GM21576 (cell line): Measurements from ENCODE around the gene TREH.
"Not testable (repeated sequence)": the region's sequence is repeated elsewhere in the genome, so short reads cannot be mapped to it uniquely, and the experiment has no call there.

Experiments
- ATAC-seq: cut with Tn5 transposase; IDR thresholded peaks from one replicate; pipeline ENCODE4 v1.9.1; 2021; ENCODE audit warnings: mild to moderate bottlenecking, moderate library complexity; ENCODE audit not compliant: unreplicated experiment

Gene TREH

DNA sequence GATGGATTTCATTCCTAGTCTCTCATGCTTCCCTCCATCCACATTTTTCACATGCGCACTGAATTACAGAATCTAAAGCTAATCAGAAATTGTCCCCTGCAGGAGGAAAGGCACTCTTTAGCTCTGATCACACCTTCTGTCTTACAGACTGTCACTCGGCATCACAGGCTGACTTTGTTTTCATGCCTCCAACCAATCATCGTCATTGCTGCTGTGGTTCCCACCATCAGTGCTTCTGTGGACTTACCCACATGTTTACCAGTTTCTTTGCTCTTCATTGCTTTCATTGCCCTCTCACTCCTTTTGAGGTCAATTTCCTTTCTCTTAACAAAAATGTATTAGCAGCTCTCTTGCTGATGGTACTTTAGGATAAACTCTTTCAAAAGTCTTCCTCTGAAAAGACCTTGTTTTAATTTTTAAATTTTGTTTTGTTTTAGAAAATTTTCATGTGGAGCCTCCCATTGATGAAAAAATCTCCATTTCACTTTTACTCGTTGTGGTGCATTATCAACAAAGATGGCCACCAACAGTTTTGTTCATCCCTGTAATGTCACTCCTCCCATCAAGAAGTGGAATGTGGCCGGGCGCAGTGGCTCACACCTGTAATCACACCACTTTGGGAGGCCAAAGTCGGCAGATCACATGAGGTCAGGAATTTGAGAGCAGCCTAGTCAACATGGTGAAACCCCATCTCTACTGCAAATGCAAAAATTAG, 20.2 kb upstream of the TREH start:
- no peak for ATAC-seq

DNA sequence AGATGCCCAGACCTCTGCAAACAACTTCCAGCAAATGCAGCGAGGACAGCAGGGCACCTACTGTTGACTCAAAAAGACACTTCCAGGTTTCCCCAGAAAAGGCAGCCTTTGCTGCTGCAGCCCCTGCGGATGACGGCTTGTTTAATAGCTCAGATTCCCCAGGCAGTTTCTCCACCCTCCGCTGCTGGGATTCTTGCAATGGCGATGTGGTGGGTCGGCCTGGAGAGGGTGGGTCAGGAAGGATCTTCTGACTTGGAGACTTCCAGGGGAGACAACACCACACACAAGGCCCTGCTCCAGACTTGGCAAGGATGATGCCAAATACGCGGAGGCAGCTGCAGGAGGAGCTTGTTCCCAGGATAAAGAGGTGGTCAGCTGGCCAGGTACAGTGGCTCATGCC, 17.9 kb upstream of the TREH start:
- ATAC-seq, result no peak

DNA sequence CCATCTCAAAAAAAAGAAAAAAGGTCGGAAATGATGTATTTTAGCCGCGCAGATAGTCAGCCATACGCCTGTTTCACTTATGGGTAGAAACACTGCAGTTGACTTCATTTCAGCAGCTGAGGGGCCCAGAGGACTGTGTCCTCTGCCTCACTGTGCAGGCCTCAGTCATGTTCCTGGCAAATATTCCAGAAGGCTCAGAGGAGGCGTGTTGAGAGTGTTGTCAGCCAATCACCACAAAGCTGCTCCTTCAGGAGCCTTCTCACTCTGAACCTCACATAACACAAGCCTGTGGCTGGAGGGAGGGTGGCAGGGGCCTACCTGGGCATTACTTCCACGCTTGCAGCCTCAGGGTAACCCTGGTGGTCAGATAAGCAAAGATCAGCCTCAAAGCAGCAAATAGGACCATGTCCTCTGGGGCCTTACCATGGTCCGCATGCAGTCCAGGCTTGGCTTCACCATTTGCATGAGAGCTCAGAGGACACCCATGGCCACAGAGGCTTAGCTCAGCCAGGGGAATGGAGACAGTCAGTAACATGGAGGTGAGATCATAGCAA, 17.3 kb upstream of the TREH start:
- no peak for ATAC-seq

DNA sequence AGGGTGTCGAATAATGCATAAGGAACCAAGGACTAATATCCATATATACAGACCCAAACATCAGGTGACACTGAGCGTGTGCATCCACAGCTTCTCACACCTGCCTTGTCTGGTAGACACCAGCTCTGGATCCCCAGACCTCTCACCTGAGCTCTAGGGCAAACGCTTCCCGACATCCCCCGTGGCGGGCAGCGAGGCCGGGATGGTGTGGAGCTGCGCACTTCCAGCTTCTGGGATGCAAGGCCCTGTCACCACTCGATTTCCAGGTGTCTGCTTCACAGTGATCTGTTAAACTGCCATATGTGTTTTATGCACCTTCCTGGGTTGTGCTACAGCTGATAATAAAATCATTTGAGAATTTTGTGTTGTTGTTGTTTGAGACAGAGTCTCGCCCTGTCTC, 15.3 kb upstream of the TREH start:
- no peak for ATAC-seq

DNA sequence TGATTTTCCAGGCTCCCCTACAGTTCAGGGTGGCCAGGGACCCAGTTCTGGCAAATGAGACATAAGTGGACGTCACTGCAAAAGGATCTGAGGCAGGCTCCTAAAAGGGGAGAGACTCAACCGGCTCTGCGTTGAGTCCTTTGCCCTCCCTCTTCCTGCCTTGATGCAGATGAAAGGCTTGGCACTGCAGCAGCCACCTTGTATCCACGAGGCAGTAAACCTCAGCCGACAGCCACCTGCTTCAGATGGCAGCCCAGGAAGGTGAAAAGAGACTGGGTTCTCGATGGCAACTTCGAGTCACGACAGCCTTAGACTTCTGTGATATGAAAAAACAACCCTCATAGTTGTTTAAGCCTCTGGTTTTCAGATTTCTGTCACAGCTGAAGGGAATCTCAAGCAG, 14.7 kb upstream of the TREH start:
- ATAC-seq, result no peak

DNA sequence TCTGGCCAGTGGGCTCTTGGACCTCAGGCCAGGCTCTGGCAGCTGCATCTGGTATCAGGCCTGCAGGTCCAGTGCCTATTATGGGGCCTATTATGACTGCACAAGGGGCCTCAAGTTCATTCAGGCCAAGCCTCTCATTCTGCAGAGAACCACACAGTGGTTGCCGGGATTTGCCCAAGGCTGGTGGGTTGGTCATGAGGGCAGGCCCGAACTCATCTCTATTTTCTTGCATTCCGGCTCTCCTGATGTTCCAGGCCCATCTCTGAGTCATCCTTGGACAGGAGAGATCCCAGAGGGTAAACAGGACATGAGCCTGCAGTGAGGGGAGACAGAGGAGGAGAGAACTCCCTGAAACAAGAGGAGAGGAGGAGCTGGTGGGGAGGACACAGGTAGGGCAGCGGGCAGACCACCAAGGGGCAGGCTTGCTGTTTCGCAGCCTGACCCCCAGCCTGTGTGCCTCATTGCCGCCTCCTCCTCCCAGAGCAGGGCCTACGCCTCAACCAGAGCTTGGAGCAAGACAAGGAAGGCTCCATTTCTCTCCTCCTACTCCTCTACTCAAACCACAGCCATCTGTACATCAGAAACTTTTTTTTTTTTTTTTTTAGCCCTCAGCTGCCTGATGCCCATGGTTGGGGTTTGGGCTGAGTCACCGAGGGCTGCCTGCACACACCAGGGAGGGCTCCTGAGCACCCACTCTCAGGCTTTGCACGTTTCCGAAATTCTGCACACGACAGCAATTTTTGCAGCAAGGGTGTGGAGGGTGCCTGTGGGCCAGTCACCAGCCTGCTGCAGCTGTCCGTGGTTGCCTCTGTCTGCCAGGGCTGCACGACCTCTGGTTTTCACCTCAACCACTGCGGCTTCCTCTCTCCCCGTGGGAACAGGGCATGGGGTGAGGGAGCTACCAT, 12.7 kb upstream of the TREH start:
- ATAC-seq, result peak; percentile 24

DNA sequence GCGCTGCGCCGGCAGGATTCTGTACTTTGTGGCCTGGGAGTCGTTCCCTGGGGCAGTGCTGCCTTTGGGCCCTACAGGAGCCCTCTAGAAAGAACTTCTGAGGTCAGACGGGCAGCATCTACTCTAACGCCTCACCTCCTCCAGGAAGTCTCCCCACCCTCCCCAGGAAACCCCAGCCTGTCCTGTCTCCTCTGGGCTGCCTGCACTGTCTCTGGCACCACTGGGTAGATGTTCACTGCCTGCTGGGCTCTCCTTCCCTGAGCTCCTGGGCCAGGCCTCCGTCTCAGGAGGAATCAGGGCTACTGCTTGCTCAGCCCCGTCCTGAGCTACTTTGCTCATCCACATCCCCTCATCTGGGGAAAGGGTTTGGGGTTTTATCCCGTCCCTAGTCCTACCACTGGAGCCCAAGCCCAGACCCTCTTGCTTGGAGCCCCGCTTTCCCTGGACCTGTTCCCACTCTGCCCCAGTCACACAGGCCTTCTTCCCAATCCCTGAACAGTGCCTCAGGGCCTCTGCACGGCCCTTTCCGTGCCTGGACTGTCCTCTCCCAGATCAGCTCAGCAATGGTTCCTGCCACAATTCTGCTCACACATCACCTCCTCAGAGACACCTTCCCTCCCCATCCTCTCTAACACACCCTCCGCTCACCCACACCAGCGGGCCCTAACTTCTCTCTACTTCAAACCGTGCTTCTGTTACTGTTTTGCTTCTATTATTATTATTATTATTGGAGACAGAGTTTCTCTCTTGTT, 11.3 kb upstream of the TREH start:
- no peak for ATAC-seq

DNA sequence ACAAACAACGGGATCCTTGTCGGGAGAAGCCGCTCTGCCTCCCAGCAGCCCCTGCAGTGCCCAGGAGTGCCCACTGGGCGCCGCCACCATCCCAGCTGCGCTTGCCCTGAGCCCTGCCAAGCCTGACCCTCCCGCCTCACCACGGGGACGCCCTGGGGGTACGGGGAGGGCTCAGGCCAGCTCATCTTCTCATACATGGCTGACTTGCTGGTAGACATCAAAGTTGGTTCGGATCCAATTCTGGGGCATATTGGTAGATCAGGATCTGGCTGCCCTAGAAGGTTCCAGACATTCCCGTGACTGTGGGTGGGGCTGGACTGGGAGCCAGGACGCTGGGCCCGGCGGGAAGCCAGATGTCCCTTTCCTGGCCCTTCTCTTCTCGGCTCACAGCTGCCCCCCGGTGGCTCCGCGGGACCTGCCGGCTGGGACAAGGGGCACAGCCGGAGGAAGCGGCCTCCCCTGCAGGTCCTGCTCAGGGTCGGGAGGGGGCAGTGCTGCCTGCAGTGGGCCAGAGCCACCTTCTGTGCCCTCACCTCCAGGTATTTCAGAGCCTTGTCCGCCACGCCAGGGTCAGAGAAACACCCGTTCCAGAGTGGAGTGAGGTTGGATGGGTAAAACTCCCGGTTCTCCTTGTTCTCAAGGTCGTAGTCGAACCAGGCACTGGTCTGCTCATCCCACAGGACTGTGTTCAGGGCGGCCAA, 10.6 kb upstream of the TREH start:
- peak; percentile 74 for ATAC-seq

DNA sequence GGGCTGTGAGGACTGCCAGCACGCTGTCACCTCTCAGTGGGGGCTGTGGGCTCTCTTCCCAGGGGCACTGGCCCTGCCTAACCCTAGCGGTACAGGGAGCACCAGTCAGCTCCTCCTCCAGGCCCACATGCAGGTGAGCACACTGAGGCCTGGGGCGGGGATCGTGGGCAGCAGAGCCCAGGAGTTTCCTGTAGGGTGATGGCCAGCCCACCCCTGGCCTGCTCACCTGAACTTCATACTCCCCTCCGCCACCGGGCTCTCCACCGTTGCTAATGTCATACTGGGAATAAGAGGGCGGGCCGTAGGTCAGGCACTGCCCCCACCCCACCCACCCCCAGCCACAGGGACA, 10.0 kb upstream of the TREH start:
- ATAC-seq, result no peak

DNA sequence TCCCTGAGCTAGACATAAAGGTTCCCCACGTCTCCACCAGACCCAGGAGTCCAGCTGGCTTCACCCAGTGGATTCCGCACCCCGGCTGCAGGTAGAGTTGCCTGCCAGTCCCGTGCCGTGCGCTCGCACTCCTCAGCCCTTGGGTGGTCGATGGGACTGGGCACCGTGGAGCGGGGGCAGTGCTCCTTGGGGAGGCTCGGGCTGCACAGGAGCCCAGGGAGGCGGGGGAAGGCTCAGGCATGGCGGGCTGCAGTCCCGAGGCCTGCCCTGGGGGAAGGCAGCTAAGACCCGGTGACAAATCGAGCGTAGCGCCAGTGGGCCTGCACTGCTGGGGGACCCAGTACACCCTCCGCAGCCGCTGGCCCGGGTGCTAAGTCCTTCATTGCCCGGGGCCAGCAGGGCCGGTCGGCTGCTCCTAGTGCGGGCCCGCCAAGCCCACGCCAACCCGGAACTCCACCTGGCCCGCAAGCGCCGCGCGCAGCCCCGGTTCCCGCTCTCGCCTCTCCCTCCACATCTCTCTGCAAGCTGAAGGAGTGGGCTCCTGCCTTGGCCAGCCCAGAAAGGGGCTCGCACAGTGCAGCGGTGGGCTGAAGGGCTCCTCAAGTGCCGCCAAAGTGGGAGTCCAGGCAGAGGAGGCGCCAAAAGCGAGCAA, 9.5 kb upstream of the TREH start:
- no peak for ATAC-seq

DNA sequence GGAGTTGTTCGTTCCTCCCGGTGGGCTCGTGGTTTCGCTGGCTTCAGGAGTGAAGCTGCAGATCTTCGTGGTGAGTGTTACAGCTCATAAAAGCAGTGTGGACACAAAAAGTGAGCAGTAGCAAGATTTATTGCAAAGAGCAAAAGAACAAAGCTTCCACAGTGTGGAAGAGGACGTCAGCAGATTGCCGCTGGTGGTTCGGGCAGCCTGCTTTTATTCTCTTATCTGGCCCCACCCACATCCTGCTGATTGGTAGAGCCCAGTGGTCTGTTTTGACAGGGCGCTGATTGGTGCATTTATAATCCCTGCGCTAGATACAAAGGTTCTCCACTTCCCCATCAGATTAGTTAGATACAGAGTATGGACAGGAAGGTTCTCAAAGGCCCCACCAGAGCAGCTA, 8.9 kb upstream of the TREH start:
- ATAC-seq, result not testable (repeated sequence)

DNA sequence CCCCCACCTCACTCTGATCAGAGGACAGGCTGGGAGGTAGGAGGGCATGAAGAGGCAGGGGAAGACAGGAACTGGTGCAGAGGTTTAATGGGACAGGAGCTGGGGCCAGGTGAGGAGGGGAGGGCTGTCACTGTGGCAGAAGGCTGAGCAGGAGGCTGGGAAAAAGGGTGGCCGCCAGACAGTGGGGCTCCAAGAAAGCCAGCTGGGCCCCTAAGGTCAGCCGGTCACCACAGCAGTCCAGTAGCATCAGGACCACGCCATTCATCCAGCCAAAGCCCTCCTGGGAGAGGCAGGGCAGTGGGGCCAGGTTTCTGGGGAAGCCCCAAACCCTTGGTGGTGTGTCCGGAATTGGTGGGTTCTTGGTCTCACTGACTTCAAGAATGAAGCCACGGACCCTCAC, 8.5 kb upstream of the TREH start:
- no peak for ATAC-seq

DNA sequence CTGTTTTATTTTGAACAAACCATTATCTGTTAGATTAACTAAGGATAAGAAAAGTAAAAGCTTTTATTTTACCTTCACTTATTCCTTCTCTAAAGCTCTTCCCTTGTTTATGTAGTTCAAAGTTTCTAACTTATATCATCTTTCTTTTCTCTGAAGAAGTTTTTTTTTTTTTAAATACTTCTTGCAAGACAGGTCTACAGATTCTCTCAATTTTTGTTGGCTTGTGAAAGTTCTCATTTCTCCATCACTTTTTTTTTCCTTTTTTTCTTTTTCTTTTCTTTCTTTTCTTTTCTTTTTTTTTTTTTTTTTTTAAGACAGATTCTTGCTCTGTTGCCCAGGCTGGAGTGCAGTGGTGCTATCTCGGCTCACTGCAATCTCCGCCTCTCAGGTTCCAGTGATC, 4.7 kb upstream of the TREH start:
- no peak for ATAC-seq

DNA sequence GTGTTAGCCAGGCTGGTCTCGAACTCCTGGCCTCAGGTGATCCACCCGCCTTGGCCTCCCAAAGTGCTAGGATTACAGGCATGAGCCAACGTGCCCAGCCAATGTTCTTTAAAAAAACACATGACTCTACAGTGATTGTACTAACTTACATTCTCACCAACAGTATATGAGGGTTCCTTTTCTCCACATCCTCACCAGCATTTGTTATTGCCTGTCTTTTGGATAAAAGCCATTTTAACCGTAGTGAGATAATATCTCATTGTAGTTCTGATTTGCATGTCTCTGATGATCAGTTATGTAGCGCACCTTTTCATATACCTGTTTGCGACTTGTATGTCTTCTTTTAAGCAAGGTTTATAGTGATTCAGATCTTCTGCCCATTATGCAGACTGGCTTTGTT, 3.5 kb upstream of the TREH start:
- not testable (repeated sequence) for ATAC-seq

DNA sequence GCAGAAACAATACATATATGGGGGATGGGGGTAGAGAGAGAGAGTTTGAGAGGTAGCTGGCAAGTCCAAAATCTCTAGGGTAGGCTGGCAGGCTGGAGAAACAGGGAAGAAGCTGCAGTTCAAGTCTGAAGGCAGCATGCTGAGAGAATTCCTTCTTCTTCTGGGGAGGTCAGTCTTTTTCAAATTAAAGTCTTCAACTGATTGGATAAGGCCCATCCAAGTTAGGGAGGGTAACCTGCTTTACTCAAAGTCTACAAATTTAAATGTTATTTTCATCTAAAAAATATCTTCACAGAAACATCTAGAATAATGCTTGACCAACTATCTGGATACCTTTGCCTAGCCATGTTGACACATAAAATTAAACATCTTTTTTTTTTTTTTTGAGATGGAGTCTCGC, 2.9 kb upstream of the TREH start:
- no peak for ATAC-seq

DNA sequence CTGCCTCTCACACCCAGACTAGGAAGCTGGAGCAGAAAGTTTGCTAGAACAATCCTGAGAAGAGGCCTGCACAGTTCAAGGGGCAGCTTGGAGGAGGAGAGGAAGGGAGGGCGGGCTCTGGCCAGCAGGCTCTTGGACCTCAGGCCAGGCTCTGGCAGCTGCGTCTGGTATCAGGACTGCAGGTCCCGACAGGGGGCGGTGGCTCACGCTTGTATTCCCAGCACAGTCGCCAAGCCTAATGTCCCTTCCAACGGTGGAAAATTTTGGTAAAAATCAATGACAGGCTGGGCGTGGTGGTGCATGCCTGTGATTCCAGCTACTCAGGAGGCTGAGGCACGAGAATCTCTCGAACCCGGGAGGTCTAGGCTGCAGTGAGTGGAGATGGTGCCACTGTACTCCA, 542 bp downstream of the TREH start:
- ATAC-seq, result not testable (repeated sequence)

DNA sequence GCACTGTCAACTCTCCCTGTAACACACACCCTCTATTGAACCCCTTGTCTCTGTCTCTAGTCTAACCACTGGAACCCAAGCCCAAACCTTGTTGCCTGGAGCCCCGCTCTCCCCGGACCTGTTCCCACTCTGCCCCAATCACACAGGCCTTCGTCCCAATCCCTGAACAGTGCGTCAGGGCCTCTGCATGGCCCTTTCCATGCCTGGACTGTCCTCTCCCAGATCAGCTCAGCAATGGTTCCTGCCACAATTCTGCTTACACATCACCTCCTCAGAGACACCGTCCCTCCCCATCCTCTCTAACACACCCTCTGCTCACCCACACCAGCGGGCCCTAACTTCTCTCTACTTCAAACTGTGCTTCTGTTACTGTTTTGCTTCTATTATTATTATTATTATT, 1.5 kb downstream of the TREH start:
- ATAC-seq, result no peak

DNA sequence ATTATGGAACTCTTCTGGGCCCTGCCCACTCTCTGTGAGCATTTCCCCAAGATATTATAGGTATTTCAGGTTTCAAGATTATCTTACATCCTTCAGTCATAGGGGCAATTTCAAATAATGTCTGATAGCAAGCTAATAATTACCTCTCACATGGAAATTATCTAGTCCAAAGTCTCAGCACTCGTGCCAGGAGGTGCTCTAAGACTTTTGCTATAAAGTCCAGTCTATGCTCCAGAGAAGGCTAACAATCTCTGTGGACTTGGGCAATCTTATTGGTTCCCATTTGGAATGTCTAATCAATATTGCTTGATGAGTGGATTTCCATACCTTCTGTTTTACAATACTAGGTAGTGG, 5.4 kb downstream of the TREH start:
- no peak for ATAC-seq

DNA sequence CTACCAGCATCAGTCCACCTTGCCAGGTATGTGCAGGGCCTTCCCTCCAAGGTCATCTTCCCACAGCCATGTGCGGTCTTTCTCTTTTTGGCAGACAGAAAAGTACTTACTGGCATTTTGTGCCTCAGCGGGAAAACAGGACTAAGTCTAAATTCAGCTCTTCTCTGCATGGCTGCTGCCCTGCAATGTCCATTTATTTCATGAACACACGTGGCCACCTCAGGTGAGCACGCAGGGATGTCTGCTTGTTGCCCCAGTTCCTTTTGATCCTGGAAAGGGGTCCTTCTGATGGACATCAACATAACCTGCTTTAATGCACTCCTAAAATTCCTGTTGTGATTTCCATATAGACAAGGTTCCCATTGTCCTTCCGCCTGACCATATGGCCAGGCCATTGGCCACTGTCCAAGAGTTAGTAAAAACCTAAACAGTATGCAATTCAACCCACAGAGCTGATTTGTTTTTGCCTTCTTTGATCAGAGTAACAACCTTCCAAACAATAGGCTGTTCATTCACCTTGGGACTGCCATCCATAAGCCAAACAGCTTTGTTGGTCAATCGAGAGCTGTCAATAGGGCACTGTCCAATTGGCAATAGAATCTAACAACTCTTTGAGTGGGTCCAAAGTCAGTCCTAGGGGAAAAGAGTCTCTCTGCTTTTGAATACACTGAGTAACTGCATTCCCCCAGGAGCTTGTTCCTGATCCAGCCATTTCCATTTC, 5.9 kb downstream of the TREH start:
- ATAC-seq, result no peak

DNA sequence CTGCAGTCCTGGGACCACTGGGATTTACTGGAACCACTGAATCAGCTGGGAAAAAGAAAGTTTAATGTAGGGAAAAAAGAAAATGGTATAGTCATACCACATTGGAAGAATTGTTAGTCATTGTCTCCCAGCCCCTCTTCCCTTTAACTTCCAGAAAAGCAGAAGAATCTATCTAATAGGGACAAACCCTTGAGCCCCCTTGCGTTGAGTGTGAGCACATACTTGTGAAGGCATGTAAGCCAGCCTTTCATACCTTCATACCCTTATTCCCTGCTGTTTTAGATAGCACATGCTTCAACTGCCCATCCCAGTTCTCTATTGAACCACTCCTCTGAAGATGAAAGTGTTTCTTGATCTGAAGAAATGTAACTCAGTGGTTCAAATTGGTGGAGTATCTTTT, 6.6 kb downstream of the TREH start:
- no peak for ATAC-seq
